H1 (cell line): Measurements from ENCODE around the gene ARHGAP12. TPM values are rescaled to one million over a fixed set of nuclear protein-coding genes. Genes with fewer than 3 reads are reported as not detected.

Source experiments
- CTCF ChIA-PET: fragments of 300-600 bp; sonication (Branson Sonifier 250); formaldehyde crosslinking; loops from one replicate; lab custom pipeline; 2021; ENCODE audit not compliant: partially characterized antibody; lab: Charles Lee
- POLR2A ChIA-PET: fragments of 300-600 bp; sonication (Branson Sonifier 250); formaldehyde crosslinking; loops from one replicate; lab custom pipeline; 2021; ENCODE audit warnings: inconsistent platforms; ENCODE audit not compliant: partially characterized antibody; lab: Charles Lee
- DNase-seq, 2 experiments: peaks; one replicate each; pipeline versions ENCODE4 v3.0.0 to v3.0.0-alpha.2; 2010 to 2022; ENCODE audit warnings: low spot score in 2 of 2, low read depth in 1 of 2, mixed read lengths in 1 of 2
- FAIRE-seq: peaks from 2 replicates; lab custom pipeline; 2011; peaks lifted over from hg19 to GRCh38; lab: Jason Lieb, UNC
- H2AFZ ChIP-seq: 2 replicates; pipeline ENCODE4 v1.8.1; 2012; ENCODE audit warnings: low read length, inconsistent platforms
- H2AK5ac ChIP-seq: 2 replicates; pipeline ENCODE4 v1.6.1; 2013; ENCODE audit warnings: low read depth, low read length
- H2BK120ac ChIP-seq: replicated peaks from 2 replicates; pipeline ENCODE3; 2013; ENCODE audit warnings: low read depth, low read length, inconsistent platforms
- H2BK12ac ChIP-seq: 2 replicates; pipeline ENCODE4 v1.6.1; 2013; ENCODE audit warnings: low read depth, low read length
- H2BK15ac ChIP-seq: 2 replicates; pipeline ENCODE4 v1.6.1; 2013; ENCODE audit warnings: low read length
- H2BK20ac ChIP-seq: 2 replicates; pipeline ENCODE4 v1.6.1; 2013; ENCODE audit warnings: low read length
- H2BK5ac ChIP-seq: 2 replicates; pipeline ENCODE4 v1.6.1; 2013; ENCODE audit warnings: low read depth, low read length
- H3K14ac ChIP-seq: 2 replicates; pipeline ENCODE4 v1.6.1; 2013; ENCODE audit warnings: inconsistent platforms; ENCODE audit not compliant: insufficient read length
- H3K18ac ChIP-seq: 2 replicates; pipeline ENCODE4 v1.6.1; 2013; ENCODE audit warnings: low read length; ENCODE audit errors: extremely low read depth
- H3K23ac ChIP-seq: 2 replicates; pipeline ENCODE4 v1.6.1; 2013; ENCODE audit warnings: inconsistent platforms; ENCODE audit not compliant: insufficient read length
- H3K23me2 ChIP-seq: 2 replicates; pipeline ENCODE4 v1.6.1; 2013; ENCODE audit warnings: low read depth, low read length
- H3K27ac ChIP-seq: 2 replicates; pipeline ENCODE4 v1.6.1; 2011; ENCODE audit warnings: low read depth, low read length, inconsistent platforms
- H3K27me3 ChIP-seq, 4 experiments: replicated peaks in 1 of 4; 1 replicate in 1 of 4; 2 replicates in 3 of 4; pipeline versions ENCODE4 v1.6.1 to v1.8.1; 2011 to 2013; ENCODE audit warnings: low read length in 3 of 4, mild to moderate bottlenecking in 3 of 4, inconsistent platforms in 2 of 4, mixed read lengths in 2 of 4, moderate library complexity in 1 of 4; ENCODE audit not compliant: control insufficient read depth in 3 of 4, insufficient read depth in 3 of 4; ENCODE audit errors: extremely low read depth in 1 of 4
- H3K36me3 ChIP-seq, 4 experiments: 2 replicates each; pipeline versions ENCODE4 v1.6.1 to v1.8.1; 2011 to 2013; ENCODE audit warnings: mild to moderate bottlenecking in 4 of 4, low read length in 3 of 4, moderate library complexity in 2 of 4, control low read depth in 1 of 4, inconsistent platforms in 1 of 4; ENCODE audit not compliant: insufficient read depth in 4 of 4, control insufficient read depth in 2 of 4
- H3K4ac ChIP-seq: replicated peaks from 2 replicates; pipeline ENCODE3; 2013; ENCODE audit warnings: low read length, low read depth, mixed read lengths, inconsistent platforms; ENCODE audit not compliant: insufficient read length
- H3K4me1 ChIP-seq, 4 experiments: replicated peaks in 1 of 4; 1 replicate in 1 of 4; 2 replicates in 3 of 4; pipeline versions ENCODE4 v1.6.1 to v1.8.1; 2011 to 2013; ENCODE audit warnings: low read length in 3 of 4, inconsistent platforms in 2 of 4, mixed read lengths in 1 of 4; ENCODE audit not compliant: insufficient read depth in 4 of 4, control insufficient read depth in 3 of 4
- H3K4me2 ChIP-seq, 2 experiments: 2 replicates each; pipeline versions ENCODE4 v1.6.1 to v1.8.1; 2011 to 2013; ENCODE audit warnings: low read depth in 2 of 2, low read length in 2 of 2, control low read depth in 1 of 2, inconsistent platforms in 1 of 2, mild to moderate bottlenecking in 1 of 2; ENCODE audit not compliant: insufficient read depth in 1 of 2
- H3K4me3 ChIP-seq, 4 experiments: fragments of 200-600, 300-600 bp in 1 of 4; sonication (generic), shearing (Covaris generic), sonication (Bioruptor Twin) in 1 of 4; 2 replicates each; pipeline versions ENCODE4 v1.5.1 to v1.8.1; 2011 to 2016; ENCODE audit warnings: low read length in 4 of 4, low read depth in 3 of 4, control low read depth in 2 of 4, inconsistent platforms in 2 of 4, mild to moderate bottlenecking in 2 of 4, mixed read lengths in 1 of 4, moderate library complexity in 1 of 4; ENCODE audit not compliant: insufficient read depth in 2 of 4; ENCODE audit errors: extremely low read depth in 1 of 4
- H3K56ac ChIP-seq: replicated peaks from 2 replicates; pipeline ENCODE3; 2013; ENCODE audit warnings: low read depth, mild to moderate bottlenecking, mixed read lengths, low read length, inconsistent platforms; ENCODE audit not compliant: insufficient read length
- H3K79me1 ChIP-seq: 2 replicates; pipeline ENCODE4 v1.6.1; 2013; ENCODE audit warnings: low read depth, low read length, control low read depth
- H3K79me2 ChIP-seq, 2 experiments: 2 replicates each; pipeline versions ENCODE4 v1.6.1 to v1.8.1; 2012 to 2013; ENCODE audit warnings: low read length in 2 of 2, mild to moderate bottlenecking in 2 of 2, inconsistent platforms in 1 of 2; ENCODE audit not compliant: insufficient read depth in 2 of 2, control insufficient read depth in 1 of 2
- H3K9ac ChIP-seq, 4 experiments: replicated peaks in 1 of 4; 1 replicate in 1 of 4; 2 replicates in 3 of 4; pipeline versions ENCODE4 v1.6.1 to v1.8.1; 2011 to 2013; ENCODE audit warnings: low read depth in 3 of 4, low read length in 3 of 4, control low read depth in 2 of 4, mild to moderate bottlenecking in 2 of 4, moderate library complexity in 2 of 4, inconsistent platforms in 1 of 4; ENCODE audit errors: extremely low read depth in 1 of 4
- H3K9me3 ChIP-seq, 2 experiments: 2 replicates each; pipeline versions ENCODE4 v1.6.1 to v1.8.1; 2012 to 2013; ENCODE audit warnings: mild to moderate bottlenecking in 2 of 2, moderate library complexity in 2 of 2, control low read depth in 1 of 2, inconsistent platforms in 1 of 2, low read depth in 1 of 2, low read length in 1 of 2, mixed read lengths in 1 of 2; ENCODE audit not compliant: insufficient read depth in 2 of 2
- H4K20me1 ChIP-seq, 2 experiments: replicated peaks in 1 of 2; 2 replicates each; pipeline versions ENCODE3 to v1.8.1; 2011 to 2013; ENCODE audit warnings: inconsistent platforms in 2 of 2, low read length in 2 of 2, mild to moderate bottlenecking in 1 of 2; ENCODE audit not compliant: insufficient read depth in 2 of 2, control insufficient read depth in 1 of 2
- H4K5ac ChIP-seq: 2 replicates; pipeline ENCODE4 v1.6.1; 2013; ENCODE audit warnings: low read length, low read depth, mixed read lengths, inconsistent platforms; ENCODE audit not compliant: insufficient read length
- H4K8ac ChIP-seq: 2 replicates; pipeline ENCODE4 v1.8.0; 2013; ENCODE audit warnings: mild to moderate bottlenecking, moderate library complexity, low read length, inconsistent platforms; ENCODE audit not compliant: insufficient read depth; ENCODE audit errors: extremely low read depth
- H4K91ac ChIP-seq: replicated peaks from 2 replicates; pipeline ENCODE3; 2013; ENCODE audit warnings: low read length, mixed read lengths, inconsistent platforms; ENCODE audit not compliant: insufficient read length
- CEBPB ChIP-seq: IDR thresholded peaks from 2 replicates; pipeline ENCODE4 v1.6.1; 2012; ENCODE audit warnings: low read depth, low read length
- NRF1 ChIP-seq: IDR thresholded peaks from 2 replicates; pipeline ENCODE4 v1.6.1; 2011; ENCODE audit warnings: mild to moderate bottlenecking, low read depth, low read length, improper control_type of control experiment
- WGBS, 2 experiments: shearing (Covaris generic) in 1 of 2; methylation state at CpG; one replicate each; pipeline versions ENCODE4 v1.1.6 to v1.1.7; 2013 to 2015; ENCODE audit warnings: low lambda C conversion rate in 2 of 2, mixed read lengths in 2 of 2, inconsistent platforms in 1 of 2, low coverage in 1 of 2, missing lambda C conversion rate in 1 of 2; ENCODE audit not compliant: insufficient replicate concordance in 2 of 2, insufficient coverage in 1 of 2, insufficient read length in 1 of 2; ENCODE audit errors: extremely low coverage in 1 of 2, missing lambda C conversion rate in 1 of 2; 5-methylcytosine and 5-hydroxymethylcytosine counted together
- polyA plus RNA-seq, 7 experiments: library from polyadenylated mRNA; depleted of rRNA in 3 of 7; stranded (reverse) in 5 of 7; unstranded in 2 of 7; fragments of >200 nt in 5 of 7; fragments of 200-250 nt in 2 of 7; gene quantifications; 1 replicate in 5 of 7; 2 replicates in 1 of 7; 4 replicates in 1 of 7; pipeline versions ENCODE4 v1.2.1 to v1.2.3, GENCODE V29; 2011 to 2013; ENCODE audit warnings: missing spikeins in 2 of 7, mixed read lengths in 2 of 7
- total RNA-seq: library from RNA; stranded (reverse); fragmentation: NEBNext Ultra II Directional; extraction: Animal tissue kit (Norgen Biotek cat#: 25700); gene quantifications from 2 replicates; pipeline ENCODE4 v1.2.1, GENCODE V29; 2021

ARHGAP12 gene
- total and polyA plus RNA-seq, 2 of the 8 experiments (the other 6 are each of a cell fraction or from before 2014, with no cell fraction given) = 10.1 to 39.0 TPM

DNA sequence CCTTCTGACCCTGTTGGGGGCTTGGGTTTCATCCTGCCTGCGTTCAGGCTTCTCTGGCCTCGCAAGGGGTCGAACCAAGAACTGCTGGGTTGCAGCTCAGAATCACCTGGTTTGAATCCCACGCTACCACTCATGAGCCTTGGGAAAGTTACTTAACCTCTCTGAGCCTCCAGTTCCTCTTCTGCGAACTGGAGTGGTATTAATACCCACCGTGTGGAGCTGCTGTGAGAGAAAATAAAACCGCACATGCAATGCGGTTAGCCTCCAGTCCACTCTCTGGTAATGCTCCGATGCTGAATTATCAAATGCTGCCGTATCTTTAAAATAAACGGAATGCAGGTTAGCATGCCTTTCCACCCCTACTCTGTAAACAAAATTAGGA, 171.9 kb downstream of the ARHGAP12 start:
- no peak overlapping the region for H2AFZ ChIP-seq
- H2BK12ac ChIP-seq = peak overlapping the region; percentile 51
- no peak overlapping the region; the same call in 1 of the 2 replicates for H4K8ac ChIP-seq
- FAIRE-seq (no peak), DNase-seq (no peak)
- no peaks in the 10 kb centered on the region for H4K20me1 ChIP-seq
- 69% methylated on average over 10 of the region's 11 CpGs; no CpG with 5 or more reads in 1 of the 2 experiments for WGBS, 2 experiments
- H2BK15ac ChIP-seq = no peak overlapping the region; the same call in 1 of the 2 replicates
- H3K14ac ChIP-seq = no peak overlapping the region
- no peak overlapping the region for H3K23ac ChIP-seq
- H3K9ac ChIP-seq = no peak overlapping the region
- H4K5ac ChIP-seq = no peak overlapping the region
- H3K4me1 ChIP-seq = peaks cover 20 to 42% (median 34%) of the 10 kb centered on the region in 4 experiments
- no peak overlapping the region for H2BK20ac ChIP-seq
- no peaks in the 10 kb centered on the region; the same call in 1 of the 2 replicates for H3K79me1 ChIP-seq
- no peaks in the 10 kb centered on the region for H3K79me2 ChIP-seq
- no peak overlapping the region for H3K4me3 ChIP-seq
- no peak overlapping the region for H3K56ac ChIP-seq
- H3K27ac ChIP-seq = no peak overlapping the region
- H3K9me3 ChIP-seq = no peaks in the 10 kb centered on the region
- no peaks in the 10 kb centered on the region for H3K27me3 ChIP-seq
- H2BK5ac ChIP-seq = 0 out of 2 replicates have a peak overlapping the region, but pooled peaks have one; percentile 54
- peak overlapping the region; percentile 12; the same call in 1 of the 2 replicates for H3K18ac ChIP-seq
- no peaks in the 10 kb centered on the region for H3K36me3 ChIP-seq
- H4K91ac ChIP-seq = peak overlapping the region; percentile 60
- H3K23me2 ChIP-seq = peaks cover 5% of the 10 kb centered on the region; the same call in 1 of the 2 replicates
- H3K4me2 ChIP-seq = peak overlapping the region; percentile 8 to 49; a peak in 2 of 4 replicates
- H3K4ac ChIP-seq = no peak overlapping the region
- no peak overlapping the region for H2BK120ac ChIP-seq
- ChIA-PET CTCF (interaction anchor here (0.7 to 2.2 kb wide), 3 partner anchors 14 to 23 kb away, joined by 3 to 10 read pairs (median 3); no protein-coding TSS in a partner anchor), POLR2A (no interaction called here)
- H2AK5ac ChIP-seq = no peak overlapping the region
- no peak for TF ChIP-seq NRF1
- TF ChIP-seq CEBPB = no peak
